ACC112 (cell line): Measurements from ENCODE around the gene SALL4.
"Not testable (repeated sequence)": the region's sequence is repeated elsewhere in the genome, so short reads cannot be mapped to it uniquely, and the experiment has no call there.

Source experiments
- H2AFZ ChIP-seq: fragments of 200-600 bp; sonication (generic); one replicate; pipeline ENCODE4 v1.6.0; 2017; ENCODE audit warnings: antibody characterized with exemption, low read length; ENCODE audit not compliant: unreplicated experiment
- H3K27ac ChIP-seq: fragments of 200-600 bp; sonication (generic); 2 replicates; pipeline ENCODE4 v1.5.1; 2014; ENCODE audit warnings: low read depth, mild to moderate bottlenecking, antibody characterized with exemption, low read length, moderate library complexity
- H3K27me3 ChIP-seq: fragments of 200-600 bp; sonication (generic); 2 replicates; pipeline ENCODE4 v1.6.1; 2014; ENCODE audit warnings: mild to moderate bottlenecking, antibody characterized with exemption, low read length, moderate library complexity, mixed read lengths; ENCODE audit not compliant: insufficient read depth
- H3K36me3 ChIP-seq: fragments of 200-600 bp; sonication (generic); 2 replicates; pipeline ENCODE4 v1.6.1; 2016; ENCODE audit warnings: mild to moderate bottlenecking, antibody characterized with exemption, low read length, moderate library complexity, mixed read lengths; ENCODE audit not compliant: insufficient read depth
- H3K4me1 ChIP-seq: fragments of 200-600 bp; sonication (generic); one replicate; pipeline ENCODE4 v1.6.1; 2016; ENCODE audit warnings: low read length, mixed read lengths; ENCODE audit not compliant: insufficient read depth, unreplicated experiment, control insufficient read depth
- H3K4me3 ChIP-seq: fragments of 200-600 bp; sonication (generic); 2 replicates; pipeline ENCODE4 v1.5.1; 2014; ENCODE audit warnings: mild to moderate bottlenecking, low read depth, low read length
- H3K79me2 ChIP-seq: fragments of 200-600 bp; sonication (generic); one replicate; pipeline ENCODE4 v1.6.0; 2016; ENCODE audit warnings: low read length; ENCODE audit not compliant: control insufficient read depth, unreplicated experiment, insufficient read depth

Gene SALL4

GRCh38 chr20:51749674-51750036, 52.7 kb downstream of the SALL4 start:
- peaks cover 23% of the 10 kb centered on the region for H3K4me1 ChIP-seq
- H3K36me3 ChIP-seq, result no peaks in the 10 kb centered on the region
- no peak overlapping the region for H3K4me3 ChIP-seq
- no peaks in the 10 kb centered on the region for H3K27me3 ChIP-seq
- no peak overlapping the region for H2AFZ ChIP-seq
- peak overlapping the region; percentile 87 for H3K27ac ChIP-seq
- no peaks in the 10 kb centered on the region for H3K79me2 ChIP-seq

DNA sequence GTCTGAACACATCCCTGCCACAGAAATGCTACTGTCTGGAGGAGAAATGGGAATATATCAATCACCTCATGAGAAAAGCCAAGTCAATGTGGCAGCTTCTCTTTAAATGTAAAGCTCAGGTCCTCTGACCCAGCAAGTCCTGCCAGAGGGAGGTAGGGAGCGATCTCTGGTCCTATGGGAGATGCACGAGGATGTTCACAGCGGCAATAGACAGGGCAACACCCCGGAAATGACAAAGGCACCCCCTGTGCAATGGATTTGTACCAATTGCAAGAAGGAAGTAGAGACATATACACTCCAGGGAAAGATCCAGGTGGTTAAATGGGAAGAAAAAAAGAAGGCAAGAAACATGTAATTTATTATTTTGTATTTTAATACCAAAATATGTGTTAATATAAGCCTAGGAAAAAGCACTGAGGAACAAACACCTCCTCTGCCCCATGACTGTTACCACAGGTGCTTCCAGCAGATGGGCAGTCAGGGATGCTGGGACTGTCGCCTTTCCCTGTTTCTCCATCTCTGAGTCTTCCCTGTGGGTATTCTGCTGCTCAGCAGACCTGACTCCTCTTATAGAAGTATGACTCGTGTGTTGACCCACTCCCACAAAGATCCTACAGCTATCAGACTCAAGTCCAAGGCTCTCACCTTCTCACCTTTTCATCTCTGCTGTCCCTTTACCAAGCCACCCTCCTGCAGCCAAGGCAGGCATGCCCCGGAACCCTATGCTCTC, 55.0 kb downstream of the SALL4 start:
- Histone ChIP-seq H3K79me2 (no peaks in the 10 kb centered on the region), H3K27me3 (no peaks in the 10 kb centered on the region), H2AFZ (no peak overlapping the region), H3K27ac (no peak overlapping the region), H3K4me1 (peaks cover 37% of the 10 kb centered on the region), H3K36me3 (no peaks in the 10 kb centered on the region), H3K4me3 (no peak overlapping the region)

GRCh38 chr20:51745804-51746203, 56.5 kb downstream of the SALL4 start:
- no peaks in the 10 kb centered on the region for H3K79me2 ChIP-seq
- no peak overlapping the region for H3K27ac ChIP-seq
- H3K4me1 ChIP-seq, result peaks cover 33% of the 10 kb centered on the region
- no peaks in the 10 kb centered on the region for H3K36me3 ChIP-seq
- H3K27me3 ChIP-seq, result no peaks in the 10 kb centered on the region
- H3K4me3 ChIP-seq, result no peak overlapping the region
- H2AFZ ChIP-seq, result no peak overlapping the region

DNA sequence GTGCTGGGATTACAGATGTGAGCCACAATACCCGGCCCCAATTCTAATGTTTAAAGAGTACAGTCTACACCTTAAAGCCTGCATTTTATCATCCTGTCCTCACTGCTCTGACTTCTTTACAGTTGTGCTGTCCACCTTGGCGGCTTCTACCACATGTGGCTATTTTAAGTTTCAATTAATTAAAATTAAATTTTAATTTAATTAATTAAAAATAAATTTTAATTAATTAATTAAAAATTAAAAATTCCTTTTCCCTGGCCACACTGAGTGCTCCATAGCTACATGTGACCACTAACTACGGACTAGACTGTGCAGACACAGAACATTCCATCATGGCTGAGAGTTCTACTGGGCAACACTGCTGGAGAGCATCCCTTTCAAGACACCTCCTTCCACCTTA, 61.5 kb downstream of the SALL4 start:
- H3K4me3 ChIP-seq, result no peak overlapping the region
- H3K79me2 ChIP-seq, result no peaks in the 10 kb centered on the region
- H2AFZ ChIP-seq, result no peak overlapping the region
- H3K4me1 ChIP-seq, result peaks cover 18% of the 10 kb centered on the region
- no peak overlapping the region for H3K27ac ChIP-seq
- no peaks in the 10 kb centered on the region for H3K27me3 ChIP-seq
- H3K36me3 ChIP-seq, result no peaks in the 10 kb centered on the region

GRCh38 chr20:51740308-51740707, 62.0 kb downstream of the SALL4 start:
- H3K27ac ChIP-seq, H2AFZ ChIP-seq, H3K36me3 ChIP-seq, H3K4me3 ChIP-seq, H3K27me3 ChIP-seq, H3K79me2 ChIP-seq: not testable (repeated sequence)
- H3K4me1 ChIP-seq, result peaks cover 18% of the 10 kb centered on the region

GRCh38 chr20:51739722-51740249, 62.5 kb downstream of the SALL4 start:
- no peak overlapping the region for H2AFZ ChIP-seq
- H3K4me3 ChIP-seq, result no peak overlapping the region
- H3K79me2 ChIP-seq, result no peaks in the 10 kb centered on the region
- H3K27ac ChIP-seq, result no peak overlapping the region
- H3K36me3 ChIP-seq, result no peaks in the 10 kb centered on the region
- no peaks in the 10 kb centered on the region for H3K27me3 ChIP-seq
- peaks cover 18% of the 10 kb centered on the region for H3K4me1 ChIP-seq

GRCh38 chr20:51738877-51739447, 63.4 kb downstream of the SALL4 start:
- Histone ChIP-seq H3K4me3 (no peak overlapping the region), H3K27me3 (no peaks in the 10 kb centered on the region), H3K27ac (no peak overlapping the region), H3K79me2 (no peaks in the 10 kb centered on the region), H3K4me1 (peaks cover 13% of the 10 kb centered on the region), H3K36me3 (no peaks in the 10 kb centered on the region), H2AFZ (no peak overlapping the region)

DNA sequence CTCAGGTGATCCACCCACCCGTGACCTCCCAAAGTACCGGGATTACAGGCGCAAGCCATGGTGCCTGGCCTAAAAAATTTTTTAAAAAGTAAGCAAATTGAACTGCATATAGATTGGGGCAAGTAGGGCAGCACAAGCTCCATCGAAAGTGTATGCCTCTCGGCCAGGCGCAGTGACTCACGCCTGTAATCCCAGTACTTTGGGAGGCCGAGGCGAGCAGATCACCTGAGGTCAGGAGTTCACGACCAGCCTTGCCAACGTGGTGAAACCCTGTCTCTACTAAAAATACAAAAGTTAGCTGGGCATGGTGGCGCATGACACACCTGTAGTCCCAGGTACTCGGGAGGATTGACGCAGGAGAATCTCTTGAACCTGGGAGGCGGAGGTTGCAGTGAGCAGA, 64.1 kb downstream of the SALL4 start:
- peaks cover 13% of the 10 kb centered on the region for H3K4me1 ChIP-seq
- H2AFZ ChIP-seq, H3K79me2 ChIP-seq, H3K4me3 ChIP-seq, H3K36me3 ChIP-seq, H3K27ac ChIP-seq, H3K27me3 ChIP-seq: not testable (repeated sequence)

GRCh38 chr20:51736947-51737346, 65.4 kb downstream of the SALL4 start:
- peaks cover under 1% of the 10 kb centered on the region for H3K4me1 ChIP-seq
- no peaks in the 10 kb centered on the region for H3K79me2 ChIP-seq
- no peak overlapping the region for H3K27ac ChIP-seq
- no peaks in the 10 kb centered on the region for H3K27me3 ChIP-seq
- no peak overlapping the region for H2AFZ ChIP-seq
- H3K36me3 ChIP-seq, result no peaks in the 10 kb centered on the region
- no peak overlapping the region for H3K4me3 ChIP-seq

DNA sequence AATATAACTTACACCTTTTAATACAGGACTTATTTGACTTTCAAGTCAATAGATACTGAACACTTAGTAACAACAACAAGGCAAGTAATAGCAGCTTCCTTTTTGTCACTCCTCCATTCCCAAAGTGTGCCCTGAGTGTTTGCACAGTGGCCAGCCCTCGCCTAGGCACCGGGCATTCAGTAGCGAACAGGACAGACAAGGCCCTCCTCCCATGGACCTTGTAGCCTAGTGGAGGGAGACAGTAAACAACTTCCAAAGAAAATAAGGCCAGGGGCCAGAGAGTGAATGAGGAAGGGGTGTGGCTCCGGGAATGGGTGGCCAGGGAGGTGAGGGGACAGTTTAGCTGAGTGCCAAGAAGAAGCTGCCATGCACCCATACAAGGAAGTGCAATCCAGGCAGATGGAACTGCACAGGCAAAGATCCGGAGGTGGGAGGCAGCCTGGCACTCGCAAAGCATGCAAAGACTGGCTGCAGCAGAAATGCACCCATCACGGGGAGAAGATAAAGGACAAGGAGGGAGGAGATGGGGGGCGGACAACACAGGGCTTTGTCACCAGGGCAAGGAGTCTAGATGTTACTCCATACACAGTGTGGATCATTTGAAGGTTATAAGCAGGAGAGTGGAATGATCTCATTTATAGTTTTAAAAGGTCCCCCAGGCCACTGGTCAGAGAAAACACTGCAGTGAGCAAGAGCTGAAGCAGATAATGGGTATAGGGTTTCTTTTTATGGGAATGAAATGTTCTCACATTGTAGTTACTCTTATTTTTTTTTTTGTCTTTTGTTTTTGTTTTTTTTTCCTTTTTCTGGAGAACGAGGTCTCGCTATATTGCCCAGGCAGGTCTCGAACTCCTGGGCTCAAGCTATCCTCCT, 66.4 kb downstream of the SALL4 start:
- Histone ChIP-seq H3K4me3 (no peak overlapping the region), H3K27ac (no peak overlapping the region), H2AFZ (no peak overlapping the region), H3K27me3 (no peaks in the 10 kb centered on the region), H3K36me3 (no peaks in the 10 kb centered on the region), H3K79me2 (no peaks in the 10 kb centered on the region), H3K4me1 (no peaks in the 10 kb centered on the region)
